Esophagus muscularis mucosa (tissue), 2 donors: ENCODE data around the gene SND1.

Source experiments
- POLR2A ChIP-seq: fragments of 450-650 bp; IDR thresholded peaks from one replicate; pipeline ENCODE4 v1.6.1; 2017; ENCODE audit warnings: antibody characterized with exemption, moderate library complexity, mild to moderate bottlenecking, low read depth
- POLR2AphosphoS5 ChIP-seq, 2 donors: sonication (generic); formaldehyde crosslinking; IDR thresholded peaks; one replicate each; pipeline ENCODE4 v1.6.1; 2017; ENCODE audit warnings: antibody characterized with exemption in 2 of 2

DNA sequence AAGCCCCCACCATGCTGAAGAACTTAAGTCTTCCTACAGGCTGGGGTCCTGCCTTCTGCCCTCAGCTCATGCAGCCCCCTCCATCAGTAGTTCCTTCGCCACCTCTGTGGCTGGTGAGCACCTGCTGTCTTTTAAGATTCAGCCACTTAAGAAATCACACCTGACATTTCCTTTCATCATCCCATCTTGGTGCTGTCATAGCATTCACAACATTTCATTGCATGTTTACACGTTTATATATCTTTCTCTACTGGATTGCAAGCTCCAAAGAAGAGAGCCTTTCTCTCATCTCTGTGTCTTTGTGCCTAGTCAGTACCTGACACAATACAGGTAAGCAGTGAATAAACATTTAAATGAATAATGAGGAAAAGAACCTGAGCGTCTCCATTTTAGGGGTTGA is 38.3 kb downstream of the SND1 start:
- TF ChIP-seq POLR2AphosphoS5 (IDR thresholded peaks at IDR 0.05) (no peak), POLR2A (no peak)
